Measurements from ENCODE around the gene TRMU. TPM values are rescaled to one million over a fixed set of nuclear protein-coding genes. Genes with fewer than 3 reads are reported as not detected.
A peak's percentile ranks its signal among the peaks of the same experiment; 100 is the strongest.

Gene TRMU
- total RNA-seq, 4 donors from 2014 or later: 35.2 to 101 (median 83.3) TPM

DNA sequence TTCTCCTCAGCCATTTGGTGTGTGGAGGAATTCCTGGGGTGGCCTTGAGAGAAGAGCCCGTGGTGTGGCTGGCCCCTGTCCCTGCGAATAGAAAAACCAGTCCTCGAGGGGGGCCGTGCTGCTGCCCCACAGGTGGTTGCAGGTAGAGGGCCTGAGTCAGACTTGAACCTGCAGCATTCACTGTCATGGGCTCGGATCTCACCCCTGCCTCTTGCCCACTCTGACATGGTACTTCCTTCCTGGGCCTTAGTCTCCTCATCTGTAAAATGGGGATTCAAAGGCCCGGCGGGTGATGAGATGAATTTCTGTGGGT, 19.4 kb downstream of the TRMU start:
- H3K4me3 ChIP-seq: no peak overlapping the region
- H3K27ac ChIP-seq: no peak overlapping the region
- peaks cover 0 to 71% (median 0%) of the 10 kb centered on the region in 3 donors for H3K36me3 ChIP-seq
- no peaks in the 10 kb centered on the region for H3K27me3 ChIP-seq
- no peak for DNase-seq
- H3K9me3 ChIP-seq: no peaks in the 10 kb centered on the region
- TF ChIP-seq POLR2A (IDR thresholded peaks at IDR 0.05): no peak
- TF ChIP-seq, protein P1, sequence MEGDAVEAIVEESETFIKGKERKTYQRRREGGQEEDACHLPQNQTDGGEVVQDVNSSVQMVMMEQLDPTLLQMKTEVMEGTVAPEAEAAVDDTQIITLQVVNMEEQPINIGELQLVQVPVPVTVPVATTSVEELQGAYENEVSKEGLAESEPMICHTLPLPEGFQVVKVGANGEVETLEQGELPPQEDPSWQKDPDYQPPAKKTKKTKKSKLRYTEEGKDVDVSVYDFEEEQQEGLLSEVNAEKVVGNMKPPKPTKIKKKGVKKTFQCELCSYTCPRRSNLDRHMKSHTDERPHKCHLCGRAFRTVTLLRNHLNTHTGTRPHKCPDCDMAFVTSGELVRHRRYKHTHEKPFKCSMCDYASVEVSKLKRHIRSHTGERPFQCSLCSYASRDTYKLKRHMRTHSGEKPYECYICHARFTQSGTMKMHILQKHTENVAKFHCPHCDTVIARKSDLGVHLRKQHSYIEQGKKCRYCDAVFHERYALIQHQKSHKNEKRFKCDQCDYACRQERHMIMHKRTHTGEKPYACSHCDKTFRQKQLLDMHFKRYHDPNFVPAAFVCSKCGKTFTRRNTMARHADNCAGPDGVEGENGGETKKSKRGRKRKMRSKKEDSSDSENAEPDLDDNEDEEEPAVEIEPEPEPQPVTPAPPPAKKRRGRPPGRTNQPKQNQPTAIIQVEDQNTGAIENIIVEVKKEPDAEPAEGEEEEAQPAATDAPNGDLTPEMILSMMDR (IDR thresholded peaks at IDR 0.05): no peak
- no peaks in the 10 kb centered on the region for H3K4me1 ChIP-seq

DNA sequence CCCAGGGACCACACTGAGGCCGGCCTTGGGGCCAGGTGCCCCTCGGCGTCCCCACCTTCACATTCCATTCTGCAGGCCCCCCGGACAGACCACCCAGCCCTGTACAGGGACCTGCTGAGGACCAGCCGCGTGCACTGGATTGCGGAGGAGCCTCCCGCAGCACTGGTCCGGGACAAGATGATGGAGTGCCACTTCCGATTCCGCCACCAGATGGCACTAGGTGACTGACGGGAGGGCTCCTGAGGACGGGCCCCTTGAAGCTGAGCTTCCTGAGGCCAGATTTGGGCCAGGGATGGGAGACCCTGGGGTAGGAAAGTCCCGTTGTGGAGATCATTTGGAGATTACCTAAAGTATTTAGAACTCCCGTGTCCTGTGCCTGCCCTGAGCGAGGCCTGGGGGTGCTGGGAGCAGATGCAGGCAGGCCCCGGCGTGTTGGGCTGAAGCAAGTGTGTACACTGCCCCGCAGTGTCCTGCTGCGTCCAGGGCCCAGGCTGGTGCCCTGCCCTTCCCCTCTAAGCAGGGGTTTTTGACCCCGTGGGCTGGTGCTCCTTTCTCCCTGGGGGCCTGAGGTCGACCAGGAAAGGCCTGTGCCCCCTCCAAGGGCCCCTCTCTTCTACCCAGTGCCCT, 20.0 kb downstream of the TRMU start:
- Histone ChIP-seq H3K36me3 (peaks cover 0 to 66% (median 0%) of the 10 kb centered on the region in 3 donors), H3K27ac (no peak overlapping the region), H3K4me3 (no peak overlapping the region), H3K9me3 (no peaks in the 10 kb centered on the region), H3K4me1 (no peaks in the 10 kb centered on the region), H3K27me3 (no peaks in the 10 kb centered on the region)
- DNase-seq: peak; percentile 73 to 87 (median 78)
- no peak for TF ChIP-seq POLR2A (IDR thresholded peaks at IDR 0.05)
- TF ChIP-seq, protein P1 (IDR thresholded peaks at IDR 0.05): peak; percentile 29 to 75 (median 70)

DNA sequence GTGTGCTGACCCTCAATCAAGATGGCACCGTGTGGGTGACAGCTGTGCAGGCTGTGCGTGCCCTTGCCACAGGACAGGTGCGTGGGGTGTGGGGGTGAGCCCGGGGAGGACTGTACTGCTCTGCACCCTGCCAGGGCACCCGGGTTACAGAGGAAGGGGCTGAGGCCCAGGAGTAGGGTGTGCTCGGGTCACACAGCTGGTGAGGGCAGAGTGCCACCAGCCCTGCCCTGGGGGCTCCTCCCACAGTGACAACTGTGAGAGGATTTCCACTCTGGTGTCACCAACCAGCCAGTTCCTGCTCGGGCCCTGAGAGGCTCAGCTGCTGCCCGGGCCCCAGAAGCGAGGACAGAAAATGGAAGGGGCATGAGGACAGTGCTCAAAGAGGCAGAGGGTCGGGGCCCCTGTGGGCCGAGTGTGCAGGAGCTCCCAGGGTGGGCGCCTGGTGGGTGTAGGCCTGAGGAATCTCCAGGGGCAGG, 20.5 kb downstream of the TRMU start:
- DNase-seq: no peak
- Histone ChIP-seq H3K36me3 (peaks cover 0 to 60% (median 0%) of the 10 kb centered on the region in 3 donors), H3K4me1 (no peaks in the 10 kb centered on the region), H3K4me3 (no peak overlapping the region), H3K9me3 (no peaks in the 10 kb centered on the region), H3K27me3 (no peaks in the 10 kb centered on the region), H3K27ac (no peak overlapping the region)
- TF ChIP-seq, protein P1 (IDR thresholded peaks at IDR 0.05): no peak
- no peak for TF ChIP-seq POLR2A (IDR thresholded peaks at IDR 0.05)

DNA sequence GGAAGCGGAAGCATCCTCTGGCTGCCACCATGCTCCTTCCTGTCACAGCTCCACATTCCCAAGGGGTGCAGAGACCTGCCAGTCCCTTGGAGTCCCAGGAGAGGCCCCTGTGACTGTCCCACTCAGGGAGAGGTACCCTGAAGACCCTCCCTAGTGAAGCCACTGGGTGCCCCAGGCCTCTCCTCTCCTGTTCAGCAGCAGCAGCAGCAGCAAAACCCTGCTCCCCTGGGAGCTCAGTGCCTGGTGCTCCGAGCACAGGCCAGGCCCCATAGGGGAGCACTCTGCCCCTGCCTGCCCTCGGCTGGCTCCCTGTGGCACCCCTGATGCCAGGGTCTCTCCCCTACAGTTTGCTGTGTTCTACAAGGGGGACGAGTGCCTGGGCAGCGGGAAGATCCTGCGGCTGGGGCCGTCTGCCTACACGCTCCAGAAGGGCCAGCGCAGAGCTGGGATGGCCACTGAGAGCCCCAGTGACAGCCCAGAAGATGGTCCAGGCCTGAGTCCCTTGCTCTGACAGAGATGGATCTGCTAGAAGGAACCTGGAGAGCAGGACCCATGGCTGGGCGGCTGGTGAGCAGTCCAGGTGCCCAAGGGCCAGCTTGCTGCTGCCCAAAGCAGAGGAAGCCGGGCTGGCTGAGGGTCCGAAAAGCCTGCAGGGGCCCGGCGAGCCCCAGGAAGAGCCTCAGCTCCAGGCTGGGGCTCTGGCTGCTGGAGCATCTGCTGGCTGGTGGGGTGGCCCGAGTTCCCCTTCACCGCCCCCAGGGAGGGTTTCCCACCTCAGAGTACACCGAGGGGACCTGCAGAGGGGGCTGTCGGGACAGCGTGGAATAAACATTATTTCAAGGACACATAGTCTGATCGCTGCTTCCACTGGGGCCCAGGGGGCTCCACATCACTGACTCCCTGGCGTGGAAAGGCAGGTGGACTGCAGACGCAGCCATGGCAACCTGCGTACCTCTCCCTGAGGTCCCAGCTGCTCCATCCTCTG, 21.3 kb downstream of the TRMU start:
- Histone ChIP-seq H3K27ac (no peak overlapping the region), H3K4me1 (no peaks in the 10 kb centered on the region), H3K4me3 (no peak overlapping the region), H3K27me3 (no peaks in the 10 kb centered on the region), H3K36me3 (peaks cover 0 to 53% (median 0%) of the 10 kb centered on the region in 3 donors), H3K9me3 (no peaks in the 10 kb centered on the region)
- peak in 1 of 3 donors; percentile 46 for DNase-seq
- TF ChIP-seq, protein P1 (IDR thresholded peaks at IDR 0.05): no peak
- TF ChIP-seq POLR2A (IDR thresholded peaks at IDR 0.05): no peak

DNA sequence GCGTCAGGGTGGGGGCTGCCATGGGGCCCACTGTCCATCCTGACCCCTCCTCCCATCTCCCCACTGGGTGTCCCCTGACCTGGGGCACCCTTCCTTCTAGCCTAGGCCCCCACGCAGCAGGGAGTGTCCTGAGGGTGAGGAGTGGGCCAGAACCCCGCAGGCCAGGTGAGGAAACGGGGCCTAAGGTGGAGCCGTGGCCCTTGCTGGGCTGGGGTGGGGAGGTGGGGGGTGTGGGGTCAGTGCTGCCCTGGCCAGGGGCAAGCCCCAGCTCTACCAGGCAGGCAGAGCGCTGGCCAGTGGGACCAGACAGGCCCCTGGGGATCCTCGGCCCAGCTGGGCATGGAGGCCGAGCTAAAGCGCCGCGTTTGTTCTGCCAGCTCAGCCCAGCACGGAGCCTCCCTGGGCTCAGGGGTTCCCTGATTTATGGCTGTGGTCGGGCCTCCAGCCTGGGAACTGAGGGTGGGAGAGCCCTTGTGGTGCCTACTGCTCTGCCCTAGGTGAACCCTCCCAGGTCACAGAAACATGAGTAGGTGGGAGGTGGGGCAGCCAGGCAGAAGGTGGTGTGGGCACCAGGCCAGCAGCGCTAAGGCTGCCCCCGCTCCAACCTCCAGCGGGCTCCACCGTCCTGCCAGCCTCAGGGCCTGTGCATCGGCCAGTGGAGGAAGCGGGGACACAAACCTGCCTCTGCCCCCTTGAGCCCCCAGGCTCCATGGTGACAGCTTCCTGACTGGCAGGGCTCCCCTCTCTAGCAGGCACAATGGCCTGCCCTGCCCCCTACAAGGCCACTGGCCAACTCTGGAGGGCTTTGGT, 22.4 kb downstream of the TRMU start:
- Histone ChIP-seq H3K4me3 (no peak overlapping the region), H3K36me3 (peaks cover 0 to 42% (median 0%) of the 10 kb centered on the region in 3 donors), H3K27me3 (no peaks in the 10 kb centered on the region), H3K4me1 (no peaks in the 10 kb centered on the region), H3K9me3 (no peaks in the 10 kb centered on the region), H3K27ac (no peak overlapping the region)
- DNase-seq: no peak
- no peak for TF ChIP-seq POLR2A (IDR thresholded peaks at IDR 0.05)
- TF ChIP-seq, protein P1 (IDR thresholded peaks at IDR 0.05): no peak
